ENCODE measurements around the gene AHI1.

DNA sequence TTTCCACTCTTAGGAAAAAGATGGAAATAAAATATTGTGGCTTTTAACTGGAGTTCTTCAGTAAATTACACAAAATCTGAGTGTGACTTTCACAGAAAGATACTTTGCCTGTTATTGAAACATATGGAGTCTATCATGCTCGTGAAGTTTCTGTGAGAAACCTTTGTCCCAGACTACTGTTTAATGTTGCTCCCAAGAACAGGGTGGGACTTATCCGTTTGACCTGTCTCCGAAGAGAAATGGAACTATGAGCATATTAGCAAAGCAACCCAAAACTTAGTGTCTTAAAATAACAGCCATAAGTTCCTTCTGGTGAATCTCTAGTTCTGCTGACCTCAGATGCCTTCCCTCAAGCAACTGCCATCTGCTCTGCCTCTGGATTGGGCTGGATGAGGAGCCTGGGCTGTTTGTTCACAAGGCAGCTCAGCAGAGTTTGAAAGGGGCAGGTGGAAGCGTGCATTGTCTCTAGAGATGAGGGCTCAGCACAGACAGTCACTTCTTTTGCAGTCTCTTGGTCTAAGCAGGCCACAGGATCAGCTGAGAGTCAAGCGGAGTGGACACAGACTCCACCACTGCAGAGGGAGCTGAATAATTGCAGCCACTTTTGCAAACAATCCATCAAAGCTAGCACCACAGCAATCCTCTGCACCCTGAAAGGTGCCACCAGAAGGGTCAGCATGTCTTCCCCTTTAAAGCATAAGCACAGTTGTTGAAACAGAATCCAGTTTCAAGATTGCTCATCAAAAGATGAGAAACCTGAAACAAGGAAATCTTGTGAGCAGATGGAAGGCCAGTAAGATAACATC is 263.7 kb downstream of the AHI1 start:
- TF ChIP-seq, protein P1, sequence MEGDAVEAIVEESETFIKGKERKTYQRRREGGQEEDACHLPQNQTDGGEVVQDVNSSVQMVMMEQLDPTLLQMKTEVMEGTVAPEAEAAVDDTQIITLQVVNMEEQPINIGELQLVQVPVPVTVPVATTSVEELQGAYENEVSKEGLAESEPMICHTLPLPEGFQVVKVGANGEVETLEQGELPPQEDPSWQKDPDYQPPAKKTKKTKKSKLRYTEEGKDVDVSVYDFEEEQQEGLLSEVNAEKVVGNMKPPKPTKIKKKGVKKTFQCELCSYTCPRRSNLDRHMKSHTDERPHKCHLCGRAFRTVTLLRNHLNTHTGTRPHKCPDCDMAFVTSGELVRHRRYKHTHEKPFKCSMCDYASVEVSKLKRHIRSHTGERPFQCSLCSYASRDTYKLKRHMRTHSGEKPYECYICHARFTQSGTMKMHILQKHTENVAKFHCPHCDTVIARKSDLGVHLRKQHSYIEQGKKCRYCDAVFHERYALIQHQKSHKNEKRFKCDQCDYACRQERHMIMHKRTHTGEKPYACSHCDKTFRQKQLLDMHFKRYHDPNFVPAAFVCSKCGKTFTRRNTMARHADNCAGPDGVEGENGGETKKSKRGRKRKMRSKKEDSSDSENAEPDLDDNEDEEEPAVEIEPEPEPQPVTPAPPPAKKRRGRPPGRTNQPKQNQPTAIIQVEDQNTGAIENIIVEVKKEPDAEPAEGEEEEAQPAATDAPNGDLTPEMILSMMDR (conservative IDR thresholded peaks at IDR 0.05; ENCODE audit: low read length): no peak
- no peak for TF ChIP-seq EZH2phosphoT487 (IDR thresholded peaks at IDR 0.05; ENCODE audit: borderline replicate concordance, low read depth, low read length)
